SK-N-SH treated with all-trans-retinoic acid at 6 μM for 48 hours (cell line): ENCODE data around the gene PSAP.

Source experiments
- ATAC-seq: fragments of 200-7000 bp; cut with Tn5 transposase; 3 replicates; pipeline ENCODE4 v1.9.1; 2020; ENCODE audit warnings: mild to moderate bottlenecking, moderate library complexity
- ARNTL ChIP-seq: fragments of 450-650 bp; formaldehyde crosslinking; IDR thresholded peaks from 2 replicates; pipeline ENCODE4 v1.5.0; 2020; ENCODE audit warnings: low read depth, mild to moderate bottlenecking, moderate library complexity, borderline replicate concordance
- BACH2 ChIP-seq: fragments of 250-450 bp; sonication (Bioruptor Pico); IDR thresholded peaks from 2 replicates; pipeline ENCODE4 v1.9.0; 2021; ENCODE audit warnings: mild to moderate bottlenecking, borderline replicate concordance
- CSDC2 ChIP-seq: fragments of 250-450 bp; sonication (Bioruptor Pico); IDR thresholded peaks from 2 replicates; pipeline ENCODE4 v1.5.0; 2020; ENCODE audit warnings: mild to moderate bottlenecking, moderate library complexity
- CSRNP3 ChIP-seq: fragments of 250-450 bp; sonication (Bioruptor Pico); IDR thresholded peaks from 2 replicates; pipeline ENCODE4 v1.5.1; 2021; ENCODE audit warnings: mild to moderate bottlenecking, moderate library complexity
- ESRRG ChIP-seq: fragments of 250-450 bp; sonication (Bioruptor Pico); IDR thresholded peaks from 2 replicates; pipeline ENCODE4 v1.6.1; 2021; ENCODE audit warnings: mild to moderate bottlenecking
- GLIS3 ChIP-seq: fragments of 250-450 bp; sonication (Bioruptor Pico); IDR thresholded peaks from 2 replicates; pipeline ENCODE4 v1.5.0; 2020; ENCODE audit warnings: mild to moderate bottlenecking, moderate library complexity
- ISL1 ChIP-seq: fragments of 250-450 bp; sonication (Bioruptor Pico); IDR thresholded peaks from 2 replicates; pipeline ENCODE4 v2.1.2; 2022; ENCODE audit warnings: mild to moderate bottlenecking, moderate library complexity
- OSR1 ChIP-seq: fragments of 250-450 bp; sonication (Bioruptor Pico); IDR thresholded peaks from 2 replicates; pipeline ENCODE4 v1.8.0; 2022; ENCODE audit warnings: moderate library complexity, mild to moderate bottlenecking, inconsistent platforms
- PATZ1 ChIP-seq: fragments of 250-450 bp; sonication (Bioruptor Pico); IDR thresholded peaks from 2 replicates; pipeline ENCODE4 v1.8.0; 2020; ENCODE audit warnings: mild to moderate bottlenecking, moderate library complexity, borderline replicate concordance
- PPARA ChIP-seq: fragments of 250-450 bp; sonication (Bioruptor Pico); IDR thresholded peaks from 2 replicates; pipeline ENCODE4 v1.5.0; 2020; ENCODE audit warnings: mild to moderate bottlenecking, borderline replicate concordance
- RARB ChIP-seq: fragments of 250-450 bp; sonication (Bioruptor Pico); IDR thresholded peaks from 2 replicates; pipeline ENCODE4 v1.8.0; 2021; ENCODE audit warnings: mild to moderate bottlenecking, moderate library complexity
- SNAI2 ChIP-seq: fragments of 250-450 bp; sonication (Bioruptor Pico); IDR thresholded peaks from 2 replicates; pipeline ENCODE4 v1.5.0; 2020; ENCODE audit warnings: mild to moderate bottlenecking, moderate library complexity
- TCF4 ChIP-seq: fragments of 250-450 bp; sonication (Bioruptor Pico); IDR thresholded peaks from 2 replicates; pipeline ENCODE4 v1.8.0; 2021; ENCODE audit warnings: mild to moderate bottlenecking, moderate library complexity, borderline replicate concordance
- TOX ChIP-seq: fragments of 250-450 bp; sonication (Bioruptor Pico); IDR thresholded peaks from 2 replicates; pipeline ENCODE4 v1.8.0; 2021; ENCODE audit warnings: mild to moderate bottlenecking, moderate library complexity, borderline replicate concordance
- ZC3H10 ChIP-seq: fragments of 250-450 bp; sonication (Bioruptor Pico); IDR thresholded peaks from 2 replicates; pipeline ENCODE4 v1.5.1; 2021; ENCODE audit warnings: mild to moderate bottlenecking, moderate library complexity
- ZFP3 ChIP-seq: fragments of 250-450 bp; sonication (Bioruptor Pico); IDR thresholded peaks from 2 replicates; pipeline ENCODE4 v1.5.0; 2020; ENCODE audit warnings: mild to moderate bottlenecking, moderate library complexity
- ZNF565 ChIP-seq: fragments of 450-650 bp; formaldehyde crosslinking; conservative IDR thresholded peaks from 2 replicates; pipeline ENCODE4 v1.5.0; 2020; ENCODE audit warnings: low read depth, mild to moderate bottlenecking, moderate library complexity
- ZNF70 ChIP-seq: fragments of 450-650 bp; formaldehyde crosslinking; IDR thresholded peaks from 2 replicates; pipeline ENCODE4 v1.5.0; 2020; ENCODE audit warnings: mild to moderate bottlenecking, moderate library complexity
- ZNF8 ChIP-seq: fragments of 450-650 bp; formaldehyde crosslinking; IDR thresholded peaks from 2 replicates; pipeline ENCODE4 v1.5.0; 2020; ENCODE audit warnings: mild to moderate bottlenecking, moderate library complexity
- TF ChIP-seq, protein P1 (sequence below): fragments of 250-450 bp; sonication (Bioruptor Pico); IDR thresholded peaks from 2 replicates; pipeline ENCODE4 v1.5.0; 2020; ENCODE audit warnings: mild to moderate bottlenecking, moderate library complexity
- TF ChIP-seq, protein P2 (sequence below): fragments of 250-450 bp; sonication (Bioruptor Pico); IDR thresholded peaks from 2 replicates; pipeline ENCODE4 v1.5.1; 2020; ENCODE audit warnings: low read depth, mild to moderate bottlenecking, moderate library complexity
- TF ChIP-seq, protein P3 (sequence below): fragments of 250-450 bp; sonication (Bioruptor Pico); IDR thresholded peaks from 2 replicates; pipeline ENCODE4 v1.8.0; 2021; ENCODE audit warnings: low read depth, mild to moderate bottlenecking, moderate library complexity, borderline replicate concordance

The PSAP gene

DNA sequence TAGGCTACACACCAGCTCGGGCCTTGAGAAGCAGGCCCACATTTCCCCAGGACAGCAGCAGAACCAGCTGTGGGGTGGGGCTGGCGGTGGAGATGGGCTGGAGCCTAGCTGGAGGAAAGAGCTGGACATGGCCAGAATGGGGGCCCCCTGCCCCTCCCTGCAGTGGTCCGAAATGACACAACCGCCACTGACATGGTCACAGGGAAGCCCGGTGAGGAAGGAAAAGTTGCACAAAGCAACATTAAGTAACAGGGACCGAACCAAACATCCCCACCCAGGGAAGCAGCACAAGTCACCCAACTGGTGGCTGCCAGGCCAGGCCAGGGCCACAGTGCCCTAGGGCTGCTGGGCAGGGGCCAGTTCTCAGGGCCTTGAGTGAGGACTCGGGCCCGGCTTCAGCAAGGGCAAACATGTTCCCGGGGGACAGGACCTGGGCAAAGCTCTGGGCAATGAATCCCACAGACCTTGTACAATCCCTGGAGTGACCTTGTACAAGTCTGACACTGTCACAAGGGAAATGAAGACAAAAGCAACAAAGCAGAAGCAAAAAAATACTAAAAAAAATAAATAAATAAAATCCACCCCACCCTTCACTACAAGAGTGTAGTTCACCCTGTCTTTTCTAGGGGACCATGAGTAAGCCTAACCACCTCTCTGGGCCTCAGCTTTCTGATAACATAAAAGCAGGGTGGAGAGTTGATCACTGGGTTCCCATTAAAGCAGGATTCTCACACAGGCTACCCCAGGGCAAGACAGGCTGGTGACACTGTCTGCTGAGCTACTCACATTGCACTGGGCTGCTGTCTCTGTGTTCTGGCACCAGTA lies 33.0 kb downstream of the PSAP start:
- TF ChIP-seq OSR1 (CRISPR knock-in tag) = no peak

GRCh38 chr10:71816936-71817618 lies 34.0 kb downstream of the PSAP start:
- no peak for ATAC-seq
- no peak for TF ChIP-seq SNAI2 (CRISPR knock-in tag)
- TF ChIP-seq TOX = no peak
- TF ChIP-seq GLIS3 (CRISPR knock-in tag) = no peak
- TF ChIP-seq TCF4 (CRISPR knock-in tag) = no peak
- TF ChIP-seq ZNF70 = no peak
- no peak for TF ChIP-seq ARNTL (CRISPR knock-in tag)
- TF ChIP-seq PPARA (CRISPR knock-in tag) = no peak
- TF ChIP-seq, protein P1, sequence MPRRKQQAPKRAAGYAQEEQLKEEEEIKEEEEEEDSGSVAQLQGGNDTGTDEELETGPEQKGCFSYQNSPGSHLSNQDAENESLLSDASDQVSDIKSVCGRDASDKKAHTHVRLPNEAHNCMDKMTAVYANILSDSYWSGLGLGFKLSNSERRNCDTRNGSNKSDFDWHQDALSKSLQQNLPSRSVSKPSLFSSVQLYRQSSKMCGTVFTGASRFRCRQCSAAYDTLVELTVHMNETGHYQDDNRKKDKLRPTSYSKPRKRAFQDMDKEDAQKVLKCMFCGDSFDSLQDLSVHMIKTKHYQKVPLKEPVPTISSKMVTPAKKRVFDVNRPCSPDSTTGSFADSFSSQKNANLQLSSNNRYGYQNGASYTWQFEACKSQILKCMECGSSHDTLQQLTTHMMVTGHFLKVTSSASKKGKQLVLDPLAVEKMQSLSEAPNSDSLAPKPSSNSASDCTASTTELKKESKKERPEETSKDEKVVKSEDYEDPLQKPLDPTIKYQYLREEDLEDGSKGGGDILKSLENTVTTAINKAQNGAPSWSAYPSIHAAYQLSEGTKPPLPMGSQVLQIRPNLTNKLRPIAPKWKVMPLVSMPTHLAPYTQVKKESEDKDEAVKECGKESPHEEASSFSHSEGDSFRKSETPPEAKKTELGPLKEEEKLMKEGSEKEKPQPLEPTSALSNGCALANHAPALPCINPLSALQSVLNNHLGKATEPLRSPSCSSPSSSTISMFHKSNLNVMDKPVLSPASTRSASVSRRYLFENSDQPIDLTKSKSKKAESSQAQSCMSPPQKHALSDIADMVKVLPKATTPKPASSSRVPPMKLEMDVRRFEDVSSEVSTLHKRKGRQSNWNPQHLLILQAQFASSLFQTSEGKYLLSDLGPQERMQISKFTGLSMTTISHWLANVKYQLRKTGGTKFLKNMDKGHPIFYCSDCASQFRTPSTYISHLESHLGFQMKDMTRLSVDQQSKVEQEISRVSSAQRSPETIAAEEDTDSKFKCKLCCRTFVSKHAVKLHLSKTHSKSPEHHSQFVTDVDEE (CRISPR knock-in tag) = no peak
- TF ChIP-seq ZC3H10 (CRISPR knock-in tag) = no peak
- no peak for TF ChIP-seq ESRRG (CRISPR knock-in tag)

More for the DNA sequence above, 33.0 kb downstream of the PSAP start:
- no peak for ATAC-seq

GRCh38 chr10:71816421-71816851 lies 34.6 kb downstream of the PSAP start:
- TF ChIP-seq ZC3H10 (CRISPR knock-in tag) (no peak), PATZ1 (CRISPR knock-in tag) (no peak), SNAI2 (CRISPR knock-in tag) (no peak), ISL1 (CRISPR knock-in tag) (no peak), OSR1 (CRISPR knock-in tag) (no peak), ZFP3 (CRISPR knock-in tag) (no peak), TCF4 (CRISPR knock-in tag) (no peak), TOX (no peak), ESRRG (CRISPR knock-in tag) (no peak), ZNF8 (CRISPR knock-in tag) (no peak), ZNF70 (no peak), ZNF565 (CRISPR knock-in tag) (no peak), CSDC2 (no peak), RARB (CRISPR knock-in tag) (no peak), BACH2 (CRISPR knock-in tag) (no peak), PPARA (CRISPR knock-in tag) (no peak), GLIS3 (CRISPR knock-in tag) (no peak), CSRNP3 (CRISPR knock-in tag) (no peak)
- TF ChIP-seq, protein P2, sequence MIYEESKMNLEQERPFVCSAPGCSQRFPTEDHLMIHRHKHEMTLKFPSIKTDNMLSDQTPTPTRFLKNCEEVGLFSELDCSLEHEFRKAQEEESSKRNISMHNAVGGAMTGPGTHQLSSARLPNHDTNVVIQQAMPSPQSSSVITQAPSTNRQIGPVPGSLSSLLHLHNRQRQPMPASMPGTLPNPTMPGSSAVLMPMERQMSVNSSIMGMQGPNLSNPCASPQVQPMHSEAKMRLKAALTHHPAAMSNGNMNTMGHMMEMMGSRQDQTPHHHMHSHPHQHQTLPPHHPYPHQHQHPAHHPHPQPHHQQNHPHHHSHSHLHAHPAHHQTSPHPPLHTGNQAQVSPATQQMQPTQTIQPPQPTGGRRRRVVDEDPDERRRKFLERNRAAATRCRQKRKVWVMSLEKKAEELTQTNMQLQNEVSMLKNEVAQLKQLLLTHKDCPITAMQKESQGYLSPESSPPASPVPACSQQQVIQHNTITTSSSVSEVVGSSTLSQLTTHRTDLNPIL (CRISPR knock-in tag) = no peak
- TF ChIP-seq, protein P3, sequence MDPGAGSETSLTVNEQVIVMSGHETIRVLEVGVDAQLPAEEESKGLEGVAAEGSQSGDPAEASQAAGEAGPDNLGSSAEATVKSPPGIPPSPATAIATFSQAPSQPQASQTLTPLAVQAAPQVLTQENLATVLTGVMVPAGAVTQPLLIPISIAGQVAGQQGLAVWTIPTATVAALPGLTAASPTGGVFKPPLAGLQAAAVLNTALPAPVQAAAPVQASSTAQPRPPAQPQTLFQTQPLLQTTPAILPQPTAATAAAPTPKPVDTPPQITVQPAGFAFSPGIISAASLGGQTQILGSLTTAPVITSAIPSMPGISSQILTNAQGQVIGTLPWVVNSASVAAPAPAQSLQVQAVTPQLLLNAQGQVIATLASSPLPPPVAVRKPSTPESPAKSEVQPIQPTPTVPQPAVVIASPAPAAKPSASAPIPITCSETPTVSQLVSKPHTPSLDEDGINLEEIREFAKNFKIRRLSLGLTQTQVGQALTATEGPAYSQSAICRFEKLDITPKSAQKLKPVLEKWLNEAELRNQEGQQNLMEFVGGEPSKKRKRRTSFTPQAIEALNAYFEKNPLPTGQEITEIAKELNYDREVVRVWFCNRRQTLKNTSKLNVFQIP (CRISPR knock-in tag) = no peak
- no peak for ATAC-seq
